GM19455 (cell line): Measurements from ENCODE around the gene OCIAD1.
"Not testable (repeated sequence)": the region's sequence is repeated elsewhere in the genome, so short reads cannot be mapped to it uniquely, and the experiment has no call there.

Source experiments
- ATAC-seq: cut with Tn5 transposase; IDR thresholded peaks from one replicate; pipeline ENCODE4 v1.9.1; 2021; ENCODE audit not compliant: unreplicated experiment

OCIAD1 gene

GRCh38 chr4:48816297-48816696, 14.6 kb upstream of the OCIAD1 start:
- ATAC-seq = not testable (repeated sequence)

DNA sequence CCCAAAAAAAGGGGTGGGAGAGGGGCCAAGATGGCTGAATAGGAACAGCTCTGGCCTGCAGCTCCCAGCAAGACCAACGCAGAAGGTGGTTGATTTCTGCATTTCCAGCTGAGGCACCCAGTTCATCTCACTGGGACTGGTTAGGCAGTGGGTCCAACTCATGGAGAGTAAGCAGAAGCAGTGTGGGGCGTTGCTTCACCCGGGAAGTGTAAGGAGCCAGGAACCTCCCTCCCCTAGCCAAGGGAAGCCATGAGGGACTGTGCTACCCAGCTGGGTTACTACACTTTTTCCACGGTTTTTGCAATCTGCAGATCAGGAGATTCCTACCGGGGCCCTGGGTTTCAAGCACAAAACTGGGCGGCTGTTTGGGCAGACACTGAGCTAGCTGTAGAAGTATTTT, 13.9 kb upstream of the OCIAD1 start:
- ATAC-seq = no peak

DNA sequence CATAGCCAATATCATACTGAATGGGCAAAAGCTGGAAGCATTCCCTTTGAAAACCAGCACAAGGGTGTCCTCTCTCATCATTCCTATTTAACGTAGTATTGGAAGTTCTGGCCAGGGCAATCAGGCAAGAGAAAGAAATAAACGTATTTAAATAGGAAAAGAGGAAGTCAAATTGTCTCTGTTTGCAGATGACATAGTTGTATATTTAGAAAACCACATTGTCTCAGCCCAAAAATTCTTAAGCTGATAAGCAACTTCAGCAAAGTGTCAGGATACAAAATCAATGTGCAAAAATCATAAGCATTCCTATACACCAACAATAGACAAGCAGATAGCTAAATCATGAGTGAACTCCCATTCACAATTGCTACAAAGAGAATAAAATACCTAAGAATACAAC, 9.5 kb upstream of the OCIAD1 start:
- not testable (repeated sequence) for ATAC-seq

GRCh38 chr4:48827622-48828021, 3.3 kb upstream of the OCIAD1 start:
- no peak for ATAC-seq

DNA sequence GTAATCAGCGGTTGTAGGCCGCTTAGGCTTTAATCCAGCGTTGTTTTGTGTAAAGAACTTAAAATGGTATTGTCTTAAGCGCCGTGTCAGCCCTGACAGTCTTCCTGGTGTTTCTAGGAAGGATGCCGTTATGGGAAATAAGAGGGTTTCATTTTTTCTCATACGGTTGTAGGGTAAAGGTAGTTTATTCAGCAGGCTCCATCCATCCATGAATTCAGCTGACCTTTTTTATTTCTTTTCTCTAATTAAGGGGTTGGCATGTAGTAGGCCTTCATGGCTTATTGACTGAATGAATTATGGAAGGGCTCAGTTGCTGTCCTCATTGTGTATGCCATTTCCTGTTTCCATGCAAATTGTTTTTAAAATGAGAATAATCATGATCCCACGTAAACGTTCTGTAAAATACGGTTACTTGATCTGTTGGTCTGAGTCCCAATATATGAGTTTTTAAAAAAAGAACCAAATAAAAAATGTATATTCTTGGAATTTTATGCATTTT, 693 bp downstream of the OCIAD1 start:
- ATAC-seq = peak; percentile 8

DNA sequence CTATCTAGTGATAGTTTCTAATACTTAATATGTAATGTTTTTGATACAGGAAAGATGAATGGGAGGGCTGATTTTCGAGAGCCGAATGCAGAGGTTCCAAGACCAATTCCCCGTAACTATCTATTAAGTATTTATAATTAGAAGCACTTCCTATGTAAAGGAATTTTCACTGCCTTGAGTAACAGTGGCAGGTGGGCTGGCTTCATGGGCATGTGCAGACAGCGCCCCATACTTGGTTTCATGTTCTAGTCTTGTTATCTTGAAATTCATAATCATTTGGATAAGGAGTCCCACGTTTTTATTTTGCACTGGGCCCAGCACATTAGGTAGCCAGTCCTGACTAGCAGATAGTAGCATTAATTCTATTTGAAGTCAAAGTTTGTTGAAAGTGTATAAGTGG, 1.7 kb downstream of the OCIAD1 start:
- ATAC-seq = no peak

DNA sequence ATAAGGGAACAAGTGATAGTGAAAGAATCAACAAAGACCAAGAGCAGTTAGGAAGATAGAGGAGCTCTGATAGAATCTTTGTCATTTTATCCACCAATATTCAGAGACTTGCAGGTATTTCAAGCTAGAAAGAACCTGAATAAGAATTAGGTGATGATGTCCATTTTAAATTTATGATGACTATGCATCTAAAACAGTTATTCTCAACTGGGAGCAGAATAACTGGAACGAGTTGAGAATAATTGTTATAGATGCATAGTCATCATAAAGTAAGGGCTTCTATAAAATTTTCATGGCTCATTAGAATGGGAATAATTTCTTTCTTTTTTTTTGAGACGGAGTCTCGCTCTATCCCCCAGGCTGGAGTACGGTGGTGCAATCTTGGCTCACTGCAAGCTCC, 5.8 kb downstream of the OCIAD1 start:
- no peak for ATAC-seq

- ATAC-seq = no peak
Observed at GRCh38 chr4:48841045-48841827, 10.3 kb downstream of the OCIAD1 start.

- ATAC-seq = no peak
Observed at GRCh38 chr4:48844843-48845242, 14.0 kb downstream of the OCIAD1 start.

GRCh38 chr4:48848799-48849198, 17.9 kb downstream of the OCIAD1 start:
- ATAC-seq = not testable (repeated sequence)

DNA sequence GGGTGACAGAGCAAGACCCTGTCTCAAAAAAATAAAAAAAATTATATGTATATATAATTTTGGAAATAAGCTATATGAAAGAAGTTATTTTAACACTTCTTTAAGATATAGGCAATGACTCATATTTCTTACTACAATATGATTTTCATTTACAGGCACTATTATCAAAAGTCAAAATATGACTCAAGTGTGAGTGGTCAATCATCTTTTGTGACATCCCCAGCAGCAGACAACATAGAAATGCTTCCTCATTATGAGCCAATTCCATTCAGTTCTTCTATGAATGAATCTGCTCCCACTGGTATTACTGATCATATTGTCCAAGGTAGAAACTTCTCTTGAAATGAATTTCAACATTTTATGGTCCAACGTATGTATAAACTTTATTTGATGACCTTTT, 20.8 kb downstream of the OCIAD1 start:
- no peak for ATAC-seq

DNA sequence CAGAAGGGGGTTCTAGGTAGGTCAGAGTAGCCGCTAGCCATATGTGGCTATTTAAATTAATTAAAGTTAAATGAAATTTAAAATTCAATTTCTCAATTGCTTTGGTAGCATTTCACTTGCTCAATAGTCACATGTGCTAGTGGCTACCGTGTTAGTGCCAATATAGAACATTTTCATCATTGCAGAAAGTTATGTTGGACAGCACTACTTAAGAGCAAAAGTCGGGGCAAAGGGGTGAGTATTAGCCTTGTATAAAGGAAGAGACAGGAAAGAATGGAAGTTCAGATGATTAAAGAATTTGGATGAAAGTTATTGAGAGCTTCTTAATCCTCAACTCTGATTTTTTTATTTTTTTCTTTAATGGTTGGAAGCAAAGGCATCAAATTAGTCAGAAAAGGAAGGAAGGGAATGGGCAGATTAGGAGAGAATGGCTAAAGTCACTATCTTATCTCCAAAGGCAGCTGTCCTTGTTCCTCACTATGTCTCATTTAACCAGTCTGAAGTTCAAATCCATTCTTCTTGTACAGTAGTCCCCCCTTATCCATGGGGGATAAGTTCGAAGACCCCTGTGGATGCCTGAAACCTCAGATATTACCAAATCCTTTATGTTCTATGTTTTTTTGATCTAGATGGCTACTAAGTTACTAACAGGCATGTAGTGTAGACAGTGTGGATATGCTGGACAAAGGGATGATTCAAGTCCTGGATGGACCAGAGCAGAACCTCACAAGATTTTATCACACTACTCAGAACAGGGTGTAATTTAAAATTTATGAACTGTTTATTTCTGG, 22.9 kb downstream of the OCIAD1 start:
- ATAC-seq = no peak

GRCh38 chr4:48854395-48854683, 23.5 kb downstream of the OCIAD1 start:
- no peak for ATAC-seq

DNA sequence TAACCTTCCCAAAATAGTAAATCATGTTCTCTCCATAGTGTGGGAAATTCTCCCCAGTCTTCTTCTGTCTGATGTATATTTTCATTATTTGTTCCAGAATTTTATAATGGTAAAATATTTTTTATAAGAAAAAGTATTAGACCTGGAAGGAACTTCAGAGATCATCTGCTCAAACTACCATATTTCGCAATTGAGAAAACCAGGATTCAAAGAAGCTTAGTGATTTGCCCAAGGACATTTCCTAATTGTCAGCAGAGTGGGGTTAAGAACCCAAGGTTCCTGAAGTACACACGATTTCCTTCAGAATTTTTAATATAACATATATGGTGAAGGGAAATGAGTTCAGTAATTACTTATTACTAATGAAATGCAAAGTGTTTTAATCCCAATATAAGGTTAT, 24.1 kb downstream of the OCIAD1 start:
- ATAC-seq = no peak

- no peak for ATAC-seq
Observed at GRCh38 chr4:48858130-48858529, 27.2 kb downstream of the OCIAD1 start.

- ATAC-seq = no peak
Observed at GRCh38 chr4:48862038-48862437, 31.1 kb downstream of the OCIAD1 start.

DNA sequence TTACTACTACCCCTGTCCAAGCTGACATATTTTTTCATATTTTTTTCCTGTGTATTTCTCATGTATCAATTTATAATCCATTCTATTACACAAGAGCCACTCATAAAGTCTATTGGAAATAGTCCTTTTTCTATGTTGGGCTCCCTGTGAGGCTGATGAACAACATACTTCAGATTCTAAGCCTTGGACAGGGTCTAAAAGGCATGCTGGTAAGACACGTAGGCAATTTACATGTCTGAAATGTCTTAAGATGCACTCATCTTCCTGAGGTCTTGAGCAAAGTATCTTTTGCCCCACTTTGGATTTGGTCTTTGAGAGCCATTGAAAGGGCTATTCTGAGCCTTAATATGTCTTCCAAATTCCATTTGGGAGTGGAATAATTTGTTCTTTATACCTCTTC, 31.8 kb downstream of the OCIAD1 start:
- ATAC-seq = no peak

DNA sequence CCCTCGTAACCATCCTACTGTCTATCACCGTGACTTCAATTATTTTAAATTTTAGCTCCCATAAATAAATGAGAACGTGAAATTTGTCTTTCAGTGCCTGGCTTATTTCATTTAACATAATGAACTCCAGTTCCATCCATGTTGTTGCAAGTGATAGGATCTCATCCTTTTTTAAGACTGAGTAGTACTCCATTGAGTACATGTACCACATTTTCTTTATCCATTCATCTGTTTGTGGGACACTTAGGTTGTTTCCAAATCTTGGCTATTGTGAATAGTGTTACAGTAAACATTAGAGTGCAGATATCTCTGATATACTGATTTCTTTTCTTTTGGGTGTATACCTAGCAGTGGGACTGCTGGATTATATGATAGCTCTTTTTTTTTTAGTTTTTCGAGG, 32.8 kb downstream of the OCIAD1 start:
- ATAC-seq = no peak

- ATAC-seq = not testable (repeated sequence)
Observed at GRCh38 chr4:48864696-48865095, 33.8 kb downstream of the OCIAD1 start.

GRCh38 chr4:48877827-48878535, 47.1 kb downstream of the OCIAD1 start:
- no peak for ATAC-seq

GRCh38 chr4:48879561-48880442, 48.9 kb downstream of the OCIAD1 start:
- ATAC-seq = no peak
